ENCODE data around the gene ZBTB20. TPM values are rescaled to one million over a fixed set of nuclear protein-coding genes. Genes with fewer than 3 reads are reported as not detected.
"Not testable (repeated sequence)": the region's sequence is repeated elsewhere in the genome, so short reads cannot be mapped to it uniquely, and the experiment has no call there.

The ZBTB20 gene
- total RNA-seq, 1 donor from 2014 or later: 91.2 TPM

GRCh38 chr3:115186351-115187148, 39.5 kb upstream of the ZBTB20 start:
- POLR2A ChIA-PET: interaction anchor here (0.6 to 2.2 kb wide), 6 partner anchors 22 to 1440 kb away, joined by 4 to 37 read pairs (median 4); partner anchors contain the start of genes ATP6V1A and ZBTB20
- H3K27me3 Mint-ChIP-seq: no peaks in the 10 kb centered on the region
- H3K36me3 Mint-ChIP-seq (ENCODE audit: low read depth): peaks cover 2% of the 10 kb centered on the region
- peak overlapping the region; percentile 76 for H3K4me3 Mint-ChIP-seq
- CTCF ChIA-PET: interaction anchor here (0.7 to 1.9 kb wide), 4 partner anchors 17 to 598 kb away, joined by 3 to 5 read pairs (median 4); partner anchors contain the start of gene ZBTB20
- peaks cover 26% of the 10 kb centered on the region for H3K4me1 Mint-ChIP-seq
- intact Hi-C loops (cut with micrococcal nuclease): loop anchor here (1.0 kb wide), 2 partner anchors 39 to 598 kb away; partner anchors contain the start of gene ZBTB20
- ATAC-seq (ENCODE audit: low read depth) (no peak), DNase-seq (peak; percentile 23)
- TF ChIP-seq CTCF (IDR thresholded peaks at IDR 0.05): no peak
- peaks cover 5% of the 10 kb centered on the region for H3K9me3 Mint-ChIP-seq
- H3K27ac Mint-ChIP-seq: peak overlapping the region; percentile 95

GRCh38 chr3:115184859-115185572, 37.9 kb upstream of the ZBTB20 start:
- DNase-seq; intact Hi-C loops (cut with micrococcal nuclease); H3K36me3 Mint-ChIP-seq (ENCODE audit: low read depth); H3K27ac Mint-ChIP-seq; H3K27me3 Mint-ChIP-seq; ATAC-seq (ENCODE audit: low read depth); H3K4me3 Mint-ChIP-seq; H3K9me3 Mint-ChIP-seq; POLR2A ChIA-PET; CTCF ChIA-PET: not testable (repeated sequence)
- H3K4me1 Mint-ChIP-seq: peaks cover 26% of the 10 kb centered on the region

GRCh38 chr3:115178930-115179329, 31.8 kb upstream of the ZBTB20 start:
- CTCF ChIA-PET: interaction anchor here (0.6 kb wide), 1 partner anchor 13 kb away, joined by 3 read pairs; no protein-coding TSS in a partner anchor
- H3K9me3 Mint-ChIP-seq; H3K27me3 Mint-ChIP-seq; H3K4me1 Mint-ChIP-seq; DNase-seq; H3K36me3 Mint-ChIP-seq (ENCODE audit: low read depth); H3K27ac Mint-ChIP-seq; intact Hi-C loops (cut with micrococcal nuclease); ATAC-seq (ENCODE audit: low read depth); H3K4me3 Mint-ChIP-seq: not testable (repeated sequence)
- POLR2A ChIA-PET: interaction anchor here (0.6 kb wide), 1 partner anchor 33 kb away, joined by 8 read pairs; no protein-coding TSS in a partner anchor

- Mint-ChIP-seq H3K27me3 (no peaks in the 10 kb centered on the region), H3K4me3 (no peak overlapping the region), H3K27ac (no peak overlapping the region), H3K4me1 (peaks cover 7% of the 10 kb centered on the region), H3K9me3 (no peaks in the 10 kb centered on the region), H3K36me3 (ENCODE audit: low read depth) (no peaks in the 10 kb centered on the region)
- no peak for ATAC-seq (ENCODE audit: low read depth)
- POLR2A ChIA-PET: interaction anchor here (0.5 kb wide), 1 partner anchor 28 kb away, joined by 4 read pairs; no protein-coding TSS in a partner anchor
- CTCF ChIA-PET: interaction anchor here (1.3 to 1.9 kb wide), 3 partner anchors 17 to 340 kb away, joined by 3 to 5 read pairs (median 4); no protein-coding TSS in a partner anchor
- no peak for TF ChIP-seq CTCF (IDR thresholded peaks at IDR 0.05)
- no peak for DNase-seq
- intact Hi-C loops (cut with micrococcal nuclease): loop anchor here (1.0 to 5.0 kb wide), 5 partner anchors 78 to 1017 kb away; no protein-coding TSS in a partner anchor
These were observed 22.7 kb upstream of the ZBTB20 start for GRCh38 chr3:115169808-115170207.

GRCh38 chr3:115165701-115166100, 18.6 kb upstream of the ZBTB20 start:
- H3K9me3 Mint-ChIP-seq: no peaks in the 10 kb centered on the region

More at GRCh38 chr3:115165701-115166100, 18.6 kb upstream of the ZBTB20 start:
- no peak for TF ChIP-seq CTCF (IDR thresholded peaks at IDR 0.05)
- POLR2A ChIA-PET: interaction anchor here (1.8 to 3.7 kb wide), 2 partner anchors 18 to 21 kb away, joined by 4 to 18 read pairs; partner anchors contain the start of gene ZBTB20
- Mint-ChIP-seq H3K27ac (no peak overlapping the region), H3K27me3 (no peaks in the 10 kb centered on the region), H3K36me3 (ENCODE audit: low read depth) (no peaks in the 10 kb centered on the region), H3K4me1 (peaks cover 15% of the 10 kb centered on the region), H3K4me3 (no peak overlapping the region)
- intact Hi-C loops (cut with micrococcal nuclease): loop anchor here (2.0 kb wide), 1 partner anchor 17 kb away; no protein-coding TSS in a partner anchor
- CTCF ChIA-PET: interaction anchor here (1.2 to 1.5 kb wide), 3 partner anchors 124 to 1011 kb away, joined by 3 read pairs; no protein-coding TSS in a partner anchor
- DNase-seq (no peak), ATAC-seq (ENCODE audit: low read depth) (no peak)
